NCI-H2196 treated with DMSO at 0.1 percent for 48 hours (cell line): ENCODE data around the gene SLC6A1.

Source experiments
- DNase-seq: peaks from one replicate; lab custom pipeline; 2025; ENCODE audit not compliant: unreplicated experiment; lab: John Stamatoyannopoulos, UW

Gene SLC6A1

GRCh38 chr3:10992943-10993728, 588 bp downstream of the SLC6A1 start:
- no peak for DNase-seq

DNA sequence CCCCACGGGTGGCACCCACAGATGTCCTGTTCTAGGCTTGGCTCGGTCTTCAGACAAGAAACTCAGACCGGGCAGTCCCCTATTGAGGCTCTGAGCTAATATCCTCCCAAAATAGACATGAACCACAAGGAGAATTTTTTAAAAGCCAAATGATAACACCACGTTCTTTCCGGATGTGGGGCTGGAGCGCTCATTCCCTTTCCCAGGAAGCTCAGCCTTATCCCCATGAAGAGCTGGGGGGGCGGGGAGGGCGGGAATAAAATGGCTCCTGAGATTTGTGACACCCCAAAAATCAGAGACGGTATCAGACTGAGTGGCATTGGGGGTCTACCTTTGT, 1.1 kb downstream of the SLC6A1 start:
- DNase-seq = no peak

- no peak for DNase-seq
These were observed 1.8 kb downstream of the SLC6A1 start for GRCh38 chr3:10994306-10994705.

DNA sequence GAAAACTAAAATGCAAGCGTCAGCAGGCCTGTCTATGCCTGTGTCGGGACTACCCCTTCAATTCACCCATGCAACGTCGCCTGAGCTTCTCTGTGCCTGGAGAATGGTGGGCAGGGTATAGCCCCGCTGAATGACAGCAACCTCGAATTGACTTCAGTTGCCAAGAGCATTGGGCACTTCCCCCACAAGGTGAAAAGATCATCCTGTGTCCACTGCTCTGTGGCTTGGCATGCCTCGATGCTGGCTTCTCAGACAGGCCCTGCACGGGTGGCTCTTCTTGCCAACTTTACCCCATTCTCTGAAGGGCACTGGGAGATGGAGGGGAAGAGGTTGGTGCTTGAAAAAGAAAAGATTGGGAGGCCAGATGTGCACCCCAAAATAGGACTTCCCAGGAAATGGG, 3.3 kb downstream of the SLC6A1 start:
- DNase-seq = no peak

GRCh38 chr3:10996345-10997013, 3.9 kb downstream of the SLC6A1 start:
- DNase-seq = no peak

- DNase-seq = no peak
These were observed 4.6 kb downstream of the SLC6A1 start for GRCh38 chr3:10997196-10997595.

DNA sequence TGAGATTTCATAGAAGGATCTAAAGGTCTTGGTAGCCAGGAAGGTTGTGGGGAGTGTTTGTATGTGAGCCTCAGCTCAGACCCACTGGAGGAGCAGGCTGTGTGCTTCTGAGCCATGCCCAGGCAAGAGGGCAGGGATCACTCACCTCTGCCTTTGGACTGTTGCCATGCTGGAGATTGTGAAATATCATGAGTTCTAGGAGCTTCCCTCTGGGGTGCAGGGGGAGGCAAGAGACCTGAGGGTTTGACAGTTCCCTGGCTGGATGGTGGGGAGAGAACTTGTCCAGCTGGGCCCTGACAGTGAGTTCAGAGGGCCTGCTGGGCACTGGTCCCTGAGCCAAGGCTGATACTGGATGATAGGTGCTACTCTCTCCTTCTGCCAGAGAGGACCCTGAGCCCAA, 6.0 kb downstream of the SLC6A1 start:
- no peak for DNase-seq

DNA sequence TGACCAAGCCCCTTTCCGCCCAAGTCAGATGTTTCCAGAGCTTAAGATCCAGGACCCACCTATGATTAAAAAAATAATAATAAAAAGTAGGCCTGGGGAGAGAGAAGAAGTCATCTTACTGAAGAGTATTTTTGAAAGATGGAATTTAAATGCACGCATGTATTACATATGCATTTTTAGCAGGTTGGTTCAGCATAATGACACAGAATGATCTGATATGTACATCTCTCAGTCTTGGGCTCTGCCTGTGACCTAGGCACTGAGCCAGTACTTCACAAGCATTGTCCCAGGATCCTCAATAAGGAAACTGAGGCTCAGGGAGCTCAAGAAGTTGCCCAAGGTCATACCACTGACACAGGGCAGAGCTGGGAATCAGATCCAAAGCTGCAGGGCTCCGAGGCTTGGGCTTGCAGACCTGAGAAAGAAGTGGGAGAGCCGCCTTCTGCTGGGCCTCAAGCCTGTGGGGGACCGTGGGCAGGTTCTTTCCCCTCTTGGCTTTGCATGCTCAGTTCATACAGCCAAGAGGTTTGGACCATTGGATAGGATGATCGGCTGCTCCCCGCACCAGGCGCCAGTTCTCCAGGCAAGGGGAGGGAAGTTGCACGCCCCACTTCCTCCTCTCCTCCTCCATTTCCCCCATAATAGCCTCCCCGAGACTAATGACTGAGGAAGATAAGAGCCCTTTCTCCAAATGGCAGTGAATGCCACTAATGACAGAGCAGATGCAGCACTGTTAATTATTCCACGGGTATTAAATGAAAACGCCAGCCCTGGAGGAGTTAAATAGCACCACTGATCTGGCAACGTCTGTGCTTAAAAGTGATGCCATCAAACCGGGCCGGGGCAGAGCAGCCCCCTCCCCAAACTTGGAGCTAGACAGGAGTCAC, 6.9 kb downstream of the SLC6A1 start:
- no peak for DNase-seq

DNA sequence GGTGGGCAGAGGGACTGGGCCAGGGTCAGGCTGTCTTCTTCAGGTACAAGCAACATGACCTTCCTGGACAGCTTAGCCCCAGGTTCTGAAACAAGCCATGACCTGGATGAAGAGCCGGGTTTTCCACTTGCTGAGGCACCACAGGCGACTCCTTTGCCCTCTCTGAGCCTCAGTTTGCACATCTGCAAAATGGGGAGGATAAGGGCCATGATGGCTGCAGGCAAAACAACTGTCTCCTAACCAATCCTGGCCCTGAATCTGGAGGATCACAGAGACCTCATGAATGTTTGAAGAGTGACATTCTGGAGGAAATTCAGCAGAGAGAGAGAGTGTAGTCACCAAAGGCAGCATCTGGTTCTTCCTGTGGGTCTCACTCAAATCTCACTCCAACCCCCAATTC, 8.0 kb downstream of the SLC6A1 start:
- no peak for DNase-seq

DNA sequence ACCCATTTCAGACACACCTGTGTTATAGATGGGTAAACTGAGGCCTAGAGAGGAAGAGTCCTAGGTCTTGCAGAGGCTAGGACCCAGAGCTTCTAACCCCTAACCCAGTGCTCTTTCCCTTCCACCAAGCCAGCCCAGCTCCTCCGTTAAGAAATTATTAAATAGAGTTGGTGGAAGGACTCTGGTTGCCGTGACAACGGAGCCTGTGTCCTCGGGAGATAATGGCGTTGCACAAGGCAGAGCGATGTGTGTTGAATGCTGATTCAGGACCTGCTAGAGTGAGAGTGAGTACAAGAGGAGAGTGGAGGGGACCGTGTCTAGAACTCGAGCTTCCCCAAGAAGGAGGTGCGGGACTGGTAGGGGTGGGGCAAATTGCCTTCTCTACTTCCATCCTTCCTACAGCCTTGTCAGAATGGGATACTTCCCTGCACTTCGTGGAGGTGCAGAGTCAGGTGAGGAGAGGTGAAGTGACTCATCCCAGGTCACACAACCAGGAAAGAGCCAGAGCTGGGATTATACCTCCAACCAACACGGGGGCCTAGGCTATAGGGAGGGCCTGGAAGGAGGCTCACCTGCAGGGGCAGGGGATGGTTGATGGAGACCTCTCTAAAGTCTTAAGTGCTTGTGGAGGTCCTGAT, 8.6 kb downstream of the SLC6A1 start:
- DNase-seq = no peak

DNA sequence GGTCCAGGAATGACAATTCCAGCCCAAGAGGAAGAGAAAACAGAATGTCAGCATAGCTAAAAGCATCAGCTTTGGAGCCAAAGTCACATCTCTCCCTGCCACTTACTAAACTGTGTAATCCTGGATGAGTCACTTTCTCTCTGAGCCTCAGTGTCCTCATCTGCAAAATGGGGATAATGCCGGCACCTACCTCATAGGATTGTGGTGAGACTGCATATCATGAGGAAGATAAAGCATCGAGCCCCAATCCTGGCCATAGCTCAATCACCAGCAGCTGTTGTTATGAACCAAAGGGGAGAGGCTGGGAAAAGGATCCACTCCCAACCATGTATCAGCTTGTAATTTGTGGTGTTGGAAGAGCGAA, 9.1 kb downstream of the SLC6A1 start:
- no peak for DNase-seq

DNA sequence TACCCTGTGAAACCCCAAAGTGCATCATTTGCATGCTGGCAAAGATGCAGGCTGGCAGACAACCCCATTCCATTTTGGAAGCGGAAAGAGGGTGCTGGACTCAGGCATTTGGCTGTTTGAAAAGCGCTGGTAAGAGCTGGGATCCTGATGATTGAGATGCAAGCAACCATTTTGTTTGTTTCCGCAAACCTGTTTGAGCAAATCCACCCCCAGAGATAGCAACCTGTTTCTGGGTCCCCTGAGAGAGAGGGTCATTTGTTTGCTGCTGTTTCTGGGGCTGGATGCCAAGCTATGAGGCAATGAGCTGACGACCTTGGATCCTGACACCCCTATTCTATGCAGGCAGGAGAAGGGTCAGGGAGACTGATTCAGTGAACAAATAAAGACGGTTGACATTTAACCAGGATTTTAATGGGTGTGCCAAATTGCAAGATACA, 9.8 kb downstream of the SLC6A1 start:
- no peak for DNase-seq

- no peak for DNase-seq
These were observed 12.0 kb downstream of the SLC6A1 start for GRCh38 chr3:11004563-11004962.

- DNase-seq = no peak
These were observed 13.2 kb downstream of the SLC6A1 start for GRCh38 chr3:11005686-11006256.

DNA sequence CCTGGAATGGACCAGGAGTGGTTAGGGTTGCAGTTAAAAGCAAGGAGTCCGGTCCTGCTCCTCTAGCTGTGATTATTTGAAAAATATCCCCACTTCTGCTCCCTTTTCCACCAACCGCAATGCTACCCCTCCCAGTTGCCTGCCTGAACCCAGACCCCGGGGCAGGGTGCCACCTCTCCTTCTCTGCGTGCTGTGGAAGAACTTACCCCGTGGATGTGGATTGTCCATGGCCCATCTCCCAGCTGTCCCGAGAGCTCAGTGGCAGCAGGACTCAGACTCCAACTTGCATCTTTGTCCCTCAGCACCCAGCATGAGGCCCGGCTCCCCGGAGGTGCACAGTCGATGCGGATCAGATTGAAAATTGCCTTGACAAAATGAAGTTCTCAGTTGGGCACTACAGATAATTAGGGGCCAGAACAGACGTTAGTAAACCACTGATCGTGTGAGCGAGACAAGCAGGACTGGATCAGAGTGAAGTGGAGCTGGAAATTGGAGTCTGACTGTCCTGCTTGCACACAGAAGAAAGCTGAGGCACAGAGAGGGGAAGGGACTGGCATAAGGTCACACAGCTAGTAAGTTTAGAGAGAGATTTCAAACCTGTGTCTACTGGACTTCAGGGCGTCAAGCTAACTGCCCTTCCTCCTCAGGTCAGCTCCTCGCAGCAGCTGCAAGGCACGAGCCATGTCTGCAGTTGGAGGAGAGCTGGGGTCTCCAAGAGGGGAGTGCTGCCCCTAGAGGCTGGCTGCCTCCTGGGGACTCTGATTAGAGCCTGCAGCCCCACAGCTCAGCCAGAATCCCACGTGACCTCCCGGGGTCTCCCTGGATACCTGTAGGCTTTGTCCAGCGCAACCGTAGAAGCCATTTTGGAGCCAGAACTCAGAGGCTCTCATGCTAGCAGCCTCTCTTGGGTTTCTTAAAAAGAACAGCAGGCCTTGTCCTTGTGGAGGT, 14.7 kb downstream of the SLC6A1 start:
- no peak for DNase-seq

DNA sequence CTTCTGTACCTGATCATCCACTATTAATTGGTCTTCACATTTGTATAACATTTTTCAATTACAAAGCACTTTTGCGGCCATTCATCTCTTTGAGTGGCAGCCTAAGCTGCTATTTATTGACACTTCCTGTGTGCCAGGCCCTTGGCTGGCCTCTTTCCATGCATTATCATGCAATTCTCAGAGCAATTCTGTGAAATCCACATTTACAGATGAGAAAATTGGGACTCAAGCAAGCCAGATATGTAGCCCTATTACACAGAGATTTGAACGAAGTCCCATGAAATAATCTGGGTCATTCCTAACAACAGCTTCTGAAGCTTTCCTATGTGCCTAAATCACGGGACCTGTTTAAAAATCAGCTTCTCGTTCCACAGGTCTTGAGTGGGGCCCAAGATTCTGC, 17.4 kb downstream of the SLC6A1 start:
- no peak for DNase-seq

GRCh38 chr3:11010426-11011165, 18.0 kb downstream of the SLC6A1 start:
- no peak for DNase-seq

GRCh38 chr3:11014253-11014652, 21.7 kb downstream of the SLC6A1 start:
- DNase-seq = no peak

- no peak for DNase-seq
These were observed 22.2 kb downstream of the SLC6A1 start for GRCh38 chr3:11014752-11015151.
